Measurements from ENCODE around the gene SSBP3.

GRCh38 chr1:54338464-54338863 lies 67.7 kb downstream of the SSBP3 start:
- TF ChIP-seq YY1 (IDR thresholded peaks at IDR 0.05; ENCODE audit: insufficient read depth, insufficient read length) (no peak), ZNF274 (IDR thresholded peaks at IDR 0.05; ENCODE audit: low read depth, low read length) (no peak), SUZ12 (IDR thresholded peaks at IDR 0.05; ENCODE audit: extremely low read depth, insufficient read depth, insufficient read length) (no peak)
